SH-SY5Y (cell line): ENCODE measurements around the gene ATAD2B.

Source experiments
- GATA2 ChIP-seq: IDR thresholded peaks from 2 replicates; pipeline ENCODE4 v1.6.1; 2011; ENCODE audit warnings: mild to moderate bottlenecking, low read depth, low read length
- GATA3 ChIP-seq: IDR thresholded peaks from 2 replicates; pipeline ENCODE4 v1.6.1; 2011; ENCODE audit warnings: low read depth, mild to moderate bottlenecking, low read length, moderate library complexity

DNA sequence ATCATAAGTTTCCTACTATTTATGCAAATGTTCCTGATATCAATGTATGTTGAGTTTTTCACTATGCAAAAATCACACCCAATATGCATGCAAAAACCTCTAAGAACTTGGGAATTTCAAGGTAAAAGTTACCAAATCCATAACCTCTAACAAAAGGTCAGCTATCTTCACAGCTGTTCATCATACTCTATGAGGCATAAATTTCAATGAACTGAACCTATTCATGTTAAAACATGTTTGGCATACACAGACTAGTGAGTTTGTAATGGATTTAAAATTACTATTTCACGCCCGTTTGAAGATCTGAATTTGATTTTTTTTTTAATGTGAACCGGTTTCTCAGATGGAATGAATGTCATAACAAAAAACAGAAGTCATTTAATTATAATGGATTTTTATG lies 100.2 kb downstream of the ATAD2B start:
- TF ChIP-seq GATA2 (no peak), GATA3 (no peak)
